ENCODE data around the gene CABP5.

- TF ChIP-seq POLR2A (IDR thresholded peaks at IDR 0.05; ENCODE audit: low read depth, low read length) (no peak), RAD51 (IDR thresholded peaks at IDR 0.05) (no peak), CTCF (IDR thresholded peaks at IDR 0.05 in 2 of 3, conservative IDR thresholded peaks at IDR 0.05 in 1 of 3; ENCODE audit: control insufficient read depth in 2 of 3, extremely low read depth in 1 of 3, insufficient read depth in 1 of 3, low read depth in 3 of 3, low read length in 3 of 3) (no peak), CUX1 (IDR thresholded peaks at IDR 0.05; ENCODE audit: insufficient replicate concordance, low read depth, low read length) (no peak), TCF12 (IDR thresholded peaks at IDR 0.05; ENCODE audit: low read depth, low read length) (no peak), CHD4 (IDR thresholded peaks at IDR 0.05) (no peak), ZBTB33 (IDR thresholded peaks at IDR 0.05) (no peak), MAX (IDR thresholded peaks at IDR 0.05; ENCODE audit: low read depth, low read length) (no peak), EP300 (IDR thresholded peaks at IDR 0.05; ENCODE audit: borderline replicate concordance in 1 of 2, control insufficient read depth in 1 of 2, low read depth in 2 of 2, low read length in 2 of 2) (no peak), JUND (IDR thresholded peaks at IDR 0.05; ENCODE audit: low read depth, low read length) (no peak), POLR2AphosphoS5 (IDR thresholded peaks at IDR 0.05; ENCODE audit: low read length) (no peak), MEF2A (IDR thresholded peaks at IDR 0.05; ENCODE audit: insufficient read depth, low read depth, low read length) (no peak)
- TF ChIP-seq, protein P1, sequence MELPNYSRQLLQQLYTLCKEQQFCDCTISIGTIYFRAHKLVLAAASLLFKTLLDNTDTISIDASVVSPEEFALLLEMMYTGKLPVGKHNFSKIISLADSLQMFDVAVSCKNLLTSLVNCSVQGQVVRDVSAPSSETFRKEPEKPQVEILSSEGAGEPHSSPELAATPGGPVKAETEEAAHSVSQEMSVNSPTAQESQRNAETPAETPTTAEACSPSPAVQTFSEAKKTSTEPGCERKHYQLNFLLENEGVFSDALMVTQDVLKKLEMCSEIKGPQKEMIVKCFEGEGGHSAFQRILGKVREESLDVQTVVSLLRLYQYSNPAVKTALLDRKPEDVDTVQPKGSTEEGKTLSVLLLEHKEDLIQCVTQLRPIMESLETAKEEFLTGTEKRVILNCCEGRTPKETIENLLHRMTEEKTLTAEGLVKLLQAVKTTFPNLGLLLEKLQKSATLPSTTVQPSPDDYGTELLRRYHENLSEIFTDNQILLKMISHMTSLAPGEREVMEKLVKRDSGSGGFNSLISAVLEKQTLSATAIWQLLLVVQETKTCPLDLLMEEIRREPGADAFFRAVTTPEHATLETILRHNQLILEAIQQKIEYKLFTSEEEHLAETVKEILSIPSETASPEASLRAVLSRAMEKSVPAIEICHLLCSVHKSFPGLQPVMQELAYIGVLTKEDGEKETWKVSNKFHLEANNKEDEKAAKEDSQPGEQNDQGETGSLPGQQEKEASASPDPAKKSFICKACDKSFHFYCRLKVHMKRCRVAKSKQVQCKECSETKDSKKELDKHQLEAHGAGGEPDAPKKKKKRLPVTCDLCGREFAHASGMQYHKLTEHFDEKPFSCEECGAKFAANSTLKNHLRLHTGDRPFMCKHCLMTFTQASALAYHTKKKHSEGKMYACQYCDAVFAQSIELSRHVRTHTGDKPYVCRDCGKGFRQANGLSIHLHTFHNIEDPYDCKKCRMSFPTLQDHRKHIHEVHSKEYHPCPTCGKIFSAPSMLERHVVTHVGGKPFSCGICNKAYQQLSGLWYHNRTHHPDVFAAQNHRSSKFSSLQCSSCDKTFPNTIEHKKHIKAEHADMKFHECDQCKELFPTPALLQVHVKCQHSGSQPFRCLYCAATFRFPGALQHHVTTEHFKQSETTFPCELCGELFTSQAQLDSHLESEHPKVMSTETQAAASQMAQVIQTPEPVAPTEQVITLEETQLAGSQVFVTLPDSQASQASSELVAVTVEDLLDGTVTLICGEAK (IDR thresholded peaks at IDR 0.05; ENCODE audit: borderline replicate concordance): no peak
- TF ChIP-seq, protein P2, sequence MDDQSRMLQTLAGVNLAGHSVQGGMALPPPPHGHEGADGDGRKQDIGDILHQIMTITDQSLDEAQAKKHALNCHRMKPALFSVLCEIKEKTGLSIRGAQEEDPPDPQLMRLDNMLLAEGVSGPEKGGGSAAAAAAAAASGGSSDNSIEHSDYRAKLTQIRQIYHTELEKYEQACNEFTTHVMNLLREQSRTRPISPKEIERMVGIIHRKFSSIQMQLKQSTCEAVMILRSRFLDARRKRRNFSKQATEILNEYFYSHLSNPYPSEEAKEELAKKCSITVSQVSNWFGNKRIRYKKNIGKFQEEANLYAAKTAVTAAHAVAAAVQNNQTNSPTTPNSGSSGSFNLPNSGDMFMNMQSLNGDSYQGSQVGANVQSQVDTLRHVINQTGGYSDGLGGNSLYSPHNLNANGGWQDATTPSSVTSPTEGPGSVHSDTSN (IDR thresholded peaks at IDR 0.05; ENCODE audit: insufficient replicate concordance, low read depth, low read length): no peak
Observed at GRCh38 chr19:48030073-48030472, 13.8 kb downstream of the CABP5 start.

All from GM12878 (cell line).